ENCODE measurements around the gene VPS11. TPM values are rescaled to one million over a fixed set of nuclear protein-coding genes. Genes with fewer than 3 reads are reported as not detected.

Gene VPS11
- total and polyA plus RNA-seq, 2 experiments from 2014 or later: 11.5 to 13.4 TPM

- Histone ChIP-seq H3K27ac (ENCODE audit: low read depth) (no peak overlapping the region), H3K36me3 (ENCODE audit: insufficient read depth) (no peaks in the 10 kb centered on the region), H3K27me3 (ENCODE audit: insufficient read depth) (peaks cover 20% of the 10 kb centered on the region), H3F3A (replicated peaks; ENCODE audit: low read depth) (0 out of 2 replicates have a peak, but pooled peaks cover 5% of the 10 kb centered on the region), H3K9me2 (ENCODE audit: insufficient read depth) (no peaks in the 10 kb centered on the region), H3K4me1 (ENCODE audit: insufficient read depth) (peaks cover 15% of the 10 kb centered on the region), H3K4me3 (no peak overlapping the region), H3K4me2 (no peak overlapping the region), H4K20me1 (replicated peaks; ENCODE audit: insufficient read depth) (no peaks in the 10 kb centered on the region), H2AFZ (no peak overlapping the region), H3K79me2 (replicated peaks; ENCODE audit: insufficient read depth) (no peaks in the 10 kb centered on the region)
- no peak for DNase-seq (ENCODE audit: low spot score)
- H3K4me1 Mint-ChIP-seq: peaks cover 14% of the 10 kb centered on the region
- no peak overlapping the region for H3K4me3 Mint-ChIP-seq
- no peaks in the 10 kb centered on the region for H3K9me3 Mint-ChIP-seq
- H3K27me3 Mint-ChIP-seq (ENCODE audit: insufficient read depth, low read depth, poor library complexity): peaks cover 16% of the 10 kb centered on the region
- H3K36me3 Mint-ChIP-seq (ENCODE audit: low read depth): no peaks in the 10 kb centered on the region; the same call in 2 of the 3 replicates
- TF ChIP-seq POLR2AphosphoS5 (IDR thresholded peaks at IDR 0.05; ENCODE audit: low read depth) (no peak), ZNF331 (CRISPR knock-in tag; IDR thresholded peaks at IDR 0.05; ENCODE audit: low read depth) (no peak), NANOG (IDR thresholded peaks at IDR 0.05; ENCODE audit: borderline replicate concordance) (no peak), ZNF462 (CRISPR knock-in tag; IDR thresholded peaks at IDR 0.05) (no peak)
- H3K27ac Mint-ChIP-seq: no peak overlapping the region
- ATAC-seq: no peak
These were observed 44.8 kb downstream of the VPS11 start for GRCh38 chr11:119112314-119113020.

- no peaks in the 10 kb centered on the region for H4K20me1 ChIP-seq (replicated peaks; ENCODE audit: insufficient read depth)
- Mint-ChIP-seq H3K27ac (no peak overlapping the region), H3K9me3 (no peaks in the 10 kb centered on the region), H3K4me1 (peaks cover 8% of the 10 kb centered on the region), H3K4me3 (no peak overlapping the region; the same call in 2 of the 3 replicates), H3K36me3 (ENCODE audit: low read depth) (no peaks in the 10 kb centered on the region; the same call in 2 of the 3 replicates), H3K27me3 (ENCODE audit: insufficient read depth, low read depth, poor library complexity) (peaks cover 7% of the 10 kb centered on the region)
- no peak overlapping the region for H3K4me3 ChIP-seq
- H3K27ac ChIP-seq (ENCODE audit: low read depth): no peak overlapping the region
- peaks cover 9% of the 10 kb centered on the region for H3K27me3 ChIP-seq (ENCODE audit: insufficient read depth)
- no peaks in the 10 kb centered on the region for H3K79me2 ChIP-seq (replicated peaks; ENCODE audit: insufficient read depth)
- ATAC-seq: no peak
- no peak for DNase-seq (ENCODE audit: low spot score)
- no peak overlapping the region for H2AFZ ChIP-seq
- H3K4me1 ChIP-seq (ENCODE audit: insufficient read depth): peaks cover 12% of the 10 kb centered on the region
- no peaks in the 10 kb centered on the region for H3K36me3 ChIP-seq (ENCODE audit: insufficient read depth)
- H3K9me2 ChIP-seq (ENCODE audit: insufficient read depth): no peaks in the 10 kb centered on the region
- H3K4me2 ChIP-seq: no peak overlapping the region
- H3F3A ChIP-seq (replicated peaks; ENCODE audit: low read depth): no peaks in the 10 kb centered on the region
- TF ChIP-seq CTCF (conservative IDR thresholded peaks at IDR 0.05; ENCODE audit: low read depth in 2 of 2): no peak
- TF ChIP-seq REST (IDR thresholded peaks at IDR 0.05; ENCODE audit: unreplicated experiment): no peak
- TF ChIP-seq POLR2AphosphoS5 (IDR thresholded peaks at IDR 0.05; ENCODE audit: low read depth): no peak
- TF ChIP-seq NANOG (IDR thresholded peaks at IDR 0.05; ENCODE audit: borderline replicate concordance): no peak
- no peak for TF ChIP-seq ETS1 (IDR thresholded peaks at IDR 0.05)
- TF ChIP-seq STAT1 (IDR thresholded peaks at IDR 0.05; ENCODE audit: unreplicated experiment): no peak
These were observed 46.1 kb downstream of the VPS11 start for GRCh38 chr11:119113716-119114115.

All from GM23338 (cell line).